Thyroid gland (tissue), 4 donors: ENCODE results near the gene STK32B. TPM values are rescaled to one million over a fixed set of nuclear protein-coding genes. Genes with fewer than 3 reads are reported as not detected.

ENCODE experiments used
- DNase-seq, 2 donors: peaks; one replicate each; pipeline ENCODE4 v3.0.0-alpha.2; 2019
- H3K27ac ChIP-seq, 3 donors: fragments of 200-600 bp; sonication (generic); 1 replicate in 2 of 3; 2 replicates in 1 of 3; pipeline ENCODE4 v1.5.1; 2016 to 2019; ENCODE audit warnings: mild to moderate bottlenecking in 1 of 3, moderate library complexity in 1 of 3
- H3K27me3 ChIP-seq: fragments of 200-600 bp; sonication (generic); one replicate; pipeline ENCODE4 v1.5.1; 2019
- H3K36me3 ChIP-seq, 2 donors: fragments of 200-600 bp; sonication (generic); one replicate each; pipeline ENCODE4 v1.5.1; 2016 to 2019
- H3K4me1 ChIP-seq, 2 donors: fragments of 200-600 bp; sonication (generic); one replicate each; pipeline ENCODE4 v1.5.1; 2017 to 2019
- H3K4me3 ChIP-seq, 3 donors: fragments of 200-600 bp; sonication (generic); replicated peaks in 1 of 3; 1 replicate in 2 of 3; 2 replicates in 1 of 3; pipeline ENCODE4 v1.5.1; 2016; ENCODE audit warnings: mild to moderate bottlenecking in 1 of 3
- H3K9me3 ChIP-seq: fragments of 200-600 bp; sonication (generic); one replicate; pipeline ENCODE4 v1.5.1; 2017
- POLR2A ChIP-seq, 2 donors: fragments of 450-650 bp; IDR thresholded peaks; one replicate each; pipeline ENCODE4 v1.6.1; 2017; ENCODE audit warnings: antibody characterized with exemption in 2 of 2, mild to moderate bottlenecking in 2 of 2, moderate library complexity in 1 of 2
- WGBS, 2 donors: methylation state at CpG; one replicate each; pipeline ENCODE4 v1.1.5; 2017; 5-methylcytosine and 5-hydroxymethylcytosine counted together
- intact Hi-C: fragments of 100-400 bp; cut with DNase I; formaldehyde crosslinking; loops from one replicate; pipeline ENCODE4 v1.15.1; 2023
- total RNA-seq, 4 donors: library from RNA; depleted of rRNA; stranded (reverse); fragments of >200 nt; gene quantifications; one replicate each; pipeline ENCODE4 v1.2.3, GENCODE V29; 2016
- TF ChIP-seq, protein P1 (sequence below), 6 experiments: fragments of 200-600 bp in 3 of 6; fragments of 450-650 bp in 3 of 6; sonication (generic) in 3 of 6; IDR thresholded peaks; one replicate each; pipeline ENCODE4 v1.5.1; 2016 to 2019; ENCODE audit warnings: antibody characterized with exemption in 6 of 6, mild to moderate bottlenecking in 2 of 6, inconsistent platforms in 1 of 6, moderate library complexity in 1 of 6

The STK32B gene
- total RNA-seq, 4 donors from 2014 or later, result 1.9 to 14.8 (median 4.4) TPM

DNA sequence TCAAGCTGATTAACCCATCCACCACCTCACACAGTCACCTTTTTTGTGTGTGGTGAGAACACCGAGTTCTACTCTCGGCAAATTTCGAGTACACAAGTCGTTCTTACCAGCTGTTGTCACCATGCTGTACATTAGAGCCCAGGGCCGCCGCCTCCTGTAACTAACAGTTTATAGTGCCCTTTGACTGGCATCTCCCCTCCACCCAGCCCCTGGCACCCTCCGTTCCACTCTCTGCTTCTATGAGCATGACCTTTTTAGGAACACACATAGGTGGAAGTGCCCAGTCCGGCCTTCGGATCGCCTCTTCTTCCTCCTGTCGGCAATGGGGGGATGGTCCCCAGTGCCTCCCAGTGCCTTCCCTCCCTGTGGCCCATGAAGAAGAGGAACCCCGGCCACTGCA, 141.4 kb downstream of the STK32B start:
- WGBS, 2 donors, result 82 to 83% methylated on average over 12 of the region's 12 CpGs
- Histone ChIP-seq H3K4me1 (no peaks in the 10 kb centered on the region), H3K27me3 (no peaks in the 10 kb centered on the region), H3K4me3 (no peak overlapping the region), H3K36me3 (no peaks in the 10 kb centered on the region), H3K27ac (no peak overlapping the region), H3K9me3 (no peaks in the 10 kb centered on the region)
- intact Hi-C loops, result no loop called here
- TF ChIP-seq POLR2A (IDR thresholded peaks at IDR 0.05), result no peak
- TF ChIP-seq, protein P1, sequence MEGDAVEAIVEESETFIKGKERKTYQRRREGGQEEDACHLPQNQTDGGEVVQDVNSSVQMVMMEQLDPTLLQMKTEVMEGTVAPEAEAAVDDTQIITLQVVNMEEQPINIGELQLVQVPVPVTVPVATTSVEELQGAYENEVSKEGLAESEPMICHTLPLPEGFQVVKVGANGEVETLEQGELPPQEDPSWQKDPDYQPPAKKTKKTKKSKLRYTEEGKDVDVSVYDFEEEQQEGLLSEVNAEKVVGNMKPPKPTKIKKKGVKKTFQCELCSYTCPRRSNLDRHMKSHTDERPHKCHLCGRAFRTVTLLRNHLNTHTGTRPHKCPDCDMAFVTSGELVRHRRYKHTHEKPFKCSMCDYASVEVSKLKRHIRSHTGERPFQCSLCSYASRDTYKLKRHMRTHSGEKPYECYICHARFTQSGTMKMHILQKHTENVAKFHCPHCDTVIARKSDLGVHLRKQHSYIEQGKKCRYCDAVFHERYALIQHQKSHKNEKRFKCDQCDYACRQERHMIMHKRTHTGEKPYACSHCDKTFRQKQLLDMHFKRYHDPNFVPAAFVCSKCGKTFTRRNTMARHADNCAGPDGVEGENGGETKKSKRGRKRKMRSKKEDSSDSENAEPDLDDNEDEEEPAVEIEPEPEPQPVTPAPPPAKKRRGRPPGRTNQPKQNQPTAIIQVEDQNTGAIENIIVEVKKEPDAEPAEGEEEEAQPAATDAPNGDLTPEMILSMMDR (IDR thresholded peaks at IDR 0.05), result no peak
- no peak for DNase-seq

DNA sequence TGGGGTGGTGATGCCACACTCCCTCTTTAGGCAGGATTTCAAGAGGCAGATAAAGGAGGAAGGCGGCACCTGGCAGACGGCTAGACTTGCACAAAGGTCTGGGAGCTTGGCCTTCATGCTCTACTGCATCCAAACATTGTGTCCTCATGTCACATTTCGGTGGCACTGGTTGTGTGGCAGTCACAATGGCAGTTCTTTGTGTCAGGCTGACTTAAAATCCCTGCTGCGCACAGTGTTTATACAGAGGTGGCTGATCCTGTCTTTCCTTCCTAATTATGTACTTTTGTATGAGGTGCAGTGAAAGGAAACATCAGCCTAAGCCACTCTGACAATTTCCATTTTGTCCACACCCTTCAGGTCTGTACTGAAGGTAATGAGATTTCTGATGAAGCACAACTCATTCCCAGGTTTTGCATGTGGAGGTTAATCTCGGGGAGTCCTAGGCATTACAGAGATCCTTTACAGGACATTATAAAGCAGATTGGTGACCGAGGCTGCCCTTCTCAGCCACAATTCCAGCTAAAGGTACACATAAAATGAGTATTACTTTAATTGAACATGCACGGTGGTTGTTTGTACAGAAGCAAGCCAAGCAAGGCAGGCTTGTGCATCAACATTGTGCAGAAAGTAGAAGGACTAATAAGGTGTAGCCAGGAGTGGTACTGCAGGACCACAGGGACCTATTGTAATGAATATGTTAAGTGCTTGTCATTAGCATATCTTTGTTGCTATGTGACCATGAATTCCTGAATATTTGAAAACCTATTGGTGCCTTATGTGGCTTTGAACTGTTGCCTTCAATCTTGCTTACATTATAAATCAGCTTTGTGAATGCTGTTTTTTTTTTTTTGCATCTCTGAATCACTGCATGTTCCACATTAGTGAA, 147.6 kb downstream of the STK32B start:
- no peak for TF ChIP-seq POLR2A (IDR thresholded peaks at IDR 0.05)
- TF ChIP-seq, protein P1 (IDR thresholded peaks at IDR 0.05), result no peak
- DNase-seq, result no peak
- WGBS, 2 donors, result 49 to 55% methylated on average over 7 of the region's 7 CpGs

DNA sequence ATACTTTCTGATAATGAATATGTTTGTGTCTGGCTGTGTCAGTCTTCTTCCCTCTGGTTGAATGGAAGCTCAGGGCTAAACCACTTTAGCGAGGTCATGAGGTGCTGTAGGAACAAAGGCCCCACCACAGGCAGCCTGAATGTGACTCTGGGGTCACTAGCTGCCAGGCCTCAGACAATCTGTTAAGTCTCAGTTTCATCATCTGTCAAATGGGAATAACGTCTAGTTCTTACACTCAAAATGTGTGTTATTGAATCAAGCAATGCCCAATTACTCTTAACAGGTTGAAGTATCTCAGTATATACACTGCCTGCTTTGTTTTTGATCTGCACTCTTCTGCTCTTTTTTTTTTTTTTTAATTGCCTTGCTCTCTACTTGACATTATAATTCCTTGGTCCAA, 148.6 kb downstream of the STK32B start:
- Histone ChIP-seq H3K4me3 (no peak overlapping the region), H3K9me3 (no peaks in the 10 kb centered on the region), H3K27ac (no peak overlapping the region), H3K27me3 (no peaks in the 10 kb centered on the region), H3K4me1 (peaks cover 0 to 4% of the 10 kb centered on the region in 2 donors), H3K36me3 (no peaks in the 10 kb centered on the region)
- no peak for DNase-seq
- TF ChIP-seq, protein P1 (IDR thresholded peaks at IDR 0.05), result no peak
- no peak for TF ChIP-seq POLR2A (IDR thresholded peaks at IDR 0.05)
- intact Hi-C loops, result no loop called here
- WGBS, 2 donors, result 56 to 60% methylated on average over 2 of the region's 2 CpGs

More for the DNA sequence above, 147.6 kb downstream of the STK32B start:
- H3K27me3 ChIP-seq, result no peaks in the 10 kb centered on the region
- no peaks in the 10 kb centered on the region for H3K9me3 ChIP-seq
- H3K36me3 ChIP-seq, result no peaks in the 10 kb centered on the region
- H3K4me1 ChIP-seq, result peaks cover 0 to 4% of the 10 kb centered on the region in 2 donors
- no peak overlapping the region for H3K4me3 ChIP-seq
- intact Hi-C loops, result no loop called here
- no peak overlapping the region for H3K27ac ChIP-seq

DNA sequence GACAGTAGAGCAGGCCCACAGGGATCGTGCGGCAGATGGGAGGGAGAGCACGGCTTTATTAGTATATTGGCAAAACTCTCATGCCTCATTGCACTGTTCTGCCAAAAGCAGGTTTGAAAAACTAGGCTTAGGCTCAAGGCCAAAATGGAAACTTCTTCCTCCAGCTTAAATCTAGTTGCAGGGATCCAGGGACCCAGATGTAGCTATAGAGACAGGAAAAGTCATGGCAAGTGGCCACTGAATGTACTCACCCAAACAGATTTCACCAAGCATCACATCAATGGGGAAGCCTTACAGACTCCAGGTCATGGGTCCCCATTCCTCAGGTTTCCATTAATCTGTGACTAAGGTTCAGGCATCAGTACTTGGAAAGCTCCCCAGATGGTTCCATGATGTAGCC, 149.2 kb downstream of the STK32B start:
- no peak for DNase-seq
- 61 to 79% methylated on average over 3 of the region's 3 CpGs for WGBS, 2 donors
- H3K36me3 ChIP-seq, result no peaks in the 10 kb centered on the region
- no peak overlapping the region for H3K27ac ChIP-seq
- intact Hi-C loops, result no loop called here
- no peak overlapping the region for H3K4me3 ChIP-seq
- TF ChIP-seq POLR2A (IDR thresholded peaks at IDR 0.05), result no peak
- TF ChIP-seq, protein P1 (IDR thresholded peaks at IDR 0.05), result no peak
- H3K27me3 ChIP-seq, result no peaks in the 10 kb centered on the region
- H3K9me3 ChIP-seq, result no peaks in the 10 kb centered on the region
- H3K4me1 ChIP-seq, result peaks cover 0 to 4% of the 10 kb centered on the region in 2 donors

DNA sequence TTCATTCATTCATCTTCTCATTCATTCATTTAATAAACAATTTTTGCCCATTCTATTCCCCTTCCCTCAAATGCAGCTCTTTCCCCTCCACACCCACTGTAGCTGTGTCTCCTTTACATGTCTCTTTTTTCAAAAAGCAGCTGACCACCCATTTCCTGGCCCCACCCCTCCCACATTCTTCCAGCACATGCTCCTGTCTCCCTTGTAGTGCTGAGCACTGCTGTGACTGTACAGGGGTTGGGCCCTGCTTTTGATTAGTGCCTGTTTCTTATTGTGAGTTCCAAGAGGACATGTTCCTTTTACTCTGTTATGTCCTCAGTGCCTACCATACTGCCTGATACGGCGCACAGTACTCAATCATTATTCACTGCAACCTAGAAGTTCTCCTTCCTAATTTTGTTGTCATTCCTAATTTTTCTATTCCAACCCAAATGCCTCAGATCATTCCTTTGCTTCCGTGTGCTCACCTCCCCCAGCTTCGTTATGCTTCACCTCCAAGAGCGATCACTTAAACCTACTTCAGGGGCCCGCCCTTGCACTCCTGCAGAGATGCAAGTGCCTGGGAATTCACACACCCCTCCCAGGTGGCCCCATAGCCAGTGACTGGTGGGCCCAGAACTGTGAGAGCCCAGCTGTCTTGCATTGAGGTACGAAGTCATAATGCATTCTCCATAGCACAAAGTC, 152.2 kb downstream of the STK32B start:
- no peak for DNase-seq
- WGBS, 2 donors, result 48 to 49% methylated on average over 7 of the region's 7 CpGs
- no peak overlapping the region for H3K27ac ChIP-seq
- no peaks in the 10 kb centered on the region for H3K36me3 ChIP-seq
- no peak for TF ChIP-seq POLR2A (IDR thresholded peaks at IDR 0.05)
- TF ChIP-seq, protein P1 (IDR thresholded peaks at IDR 0.05), result no peak
- no peaks in the 10 kb centered on the region for H3K9me3 ChIP-seq
- peaks cover 0 to 4% of the 10 kb centered on the region in 2 donors for H3K4me1 ChIP-seq
- H3K4me3 ChIP-seq, result no peak overlapping the region
- intact Hi-C loops, result no loop called here
- no peaks in the 10 kb centered on the region for H3K27me3 ChIP-seq
